H9 (cell line): Measurements from ENCODE around the gene ADAMTSL2. TPM values are rescaled to one million over a fixed set of nuclear protein-coding genes. Genes with fewer than 3 reads are reported as not detected.

ENCODE experiments used
- DNase-seq: peaks from one replicate; pipeline ENCODE4 v3.0.0-alpha.2; 2017
- H2AFZ ChIP-seq: one replicate; pipeline ENCODE4 v1.6.1; 2013; ENCODE audit warnings: mild to moderate bottlenecking, low read length, control low read depth, moderate library complexity
- H2AK5ac ChIP-seq: 2 replicates; pipeline ENCODE4 v1.6.1; 2013; ENCODE audit warnings: low read length, control low read depth, mixed read lengths; ENCODE audit not compliant: insufficient read length
- H2BK120ac ChIP-seq: one replicate; pipeline ENCODE4 v1.6.1; 2013; ENCODE audit warnings: low read depth, mild to moderate bottlenecking, low read length, control low read depth, inconsistent platforms; ENCODE audit not compliant: poor library complexity, severe bottlenecking
- H2BK12ac ChIP-seq: 2 replicates; pipeline ENCODE4 v1.6.1; 2013; ENCODE audit warnings: low read length, control low read depth, mixed read lengths, low read depth; ENCODE audit not compliant: insufficient read length
- H2BK15ac ChIP-seq: 2 replicates; pipeline ENCODE4 v1.6.1; 2013; ENCODE audit warnings: low read depth, low read length, control low read depth
- H2BK20ac ChIP-seq: one replicate; pipeline ENCODE4 v1.6.1; 2013; ENCODE audit warnings: low read depth, mild to moderate bottlenecking, low read length, control low read depth, inconsistent platforms; ENCODE audit not compliant: poor library complexity, severe bottlenecking
- H2BK5ac ChIP-seq: 2 replicates; pipeline ENCODE4 v1.6.1; 2013; ENCODE audit warnings: low read length, control low read depth, mixed read lengths; ENCODE audit not compliant: insufficient read length
- H3K14ac ChIP-seq: 2 replicates; pipeline ENCODE4 v1.6.1; 2013; ENCODE audit warnings: low read length, control low read depth; ENCODE audit not compliant: insufficient read depth
- H3K18ac ChIP-seq: 2 replicates; pipeline ENCODE4 v1.6.1; 2013; ENCODE audit warnings: low read depth, mild to moderate bottlenecking, mixed read lengths, low read length, control low read depth; ENCODE audit not compliant: insufficient read length
- H3K23ac ChIP-seq: 2 replicates; pipeline ENCODE4 v1.6.1; 2013; ENCODE audit warnings: low read length, control low read depth, mixed read lengths, low read depth; ENCODE audit not compliant: insufficient read length
- H3K23me2 ChIP-seq: 2 replicates; pipeline ENCODE4 v1.6.1; 2013; ENCODE audit warnings: low read depth, mild to moderate bottlenecking, mixed read lengths, low read length, control low read depth; ENCODE audit not compliant: insufficient read length, poor library complexity, severe bottlenecking
- H3K27ac ChIP-seq: 2 replicates; pipeline ENCODE4 v1.5.1; 2013; ENCODE audit warnings: low read length, control low read depth, mixed read lengths, low read depth; ENCODE audit not compliant: insufficient read length
- H3K27me3 ChIP-seq: 2 replicates; pipeline ENCODE4 v1.6.1; 2013; ENCODE audit warnings: low read length, control low read depth, inconsistent platforms; ENCODE audit not compliant: insufficient read depth
- H3K4ac ChIP-seq: 2 replicates; pipeline ENCODE4 v1.6.1; 2013; ENCODE audit warnings: low read depth, mild to moderate bottlenecking, control low read depth, inconsistent platforms, low read length, moderate library complexity
- H3K4me1 ChIP-seq: 2 replicates; pipeline ENCODE4 v1.6.1; 2013; ENCODE audit warnings: low read length, control low read depth, inconsistent platforms; ENCODE audit not compliant: insufficient read depth
- H3K4me2 ChIP-seq: 2 replicates; pipeline ENCODE4 v1.6.1; 2013; ENCODE audit warnings: low read length, control low read depth, mixed read lengths; ENCODE audit not compliant: insufficient read length, insufficient read depth
- H3K56ac ChIP-seq: 2 replicates; pipeline ENCODE4 v1.6.1; 2013; ENCODE audit warnings: low read depth, mild to moderate bottlenecking, mixed read lengths, low read length, control low read depth; ENCODE audit not compliant: insufficient read length
- H3K79me1 ChIP-seq: 2 replicates; pipeline ENCODE4 v1.6.1; 2013; ENCODE audit warnings: low read depth, mild to moderate bottlenecking, moderate library complexity, low read length, control low read depth, inconsistent platforms; ENCODE audit not compliant: insufficient read depth, poor library complexity, severe bottlenecking
- H3K79me2 ChIP-seq: 2 replicates; pipeline ENCODE4 v1.6.1; 2013; ENCODE audit warnings: low read length, control low read depth, inconsistent platforms; ENCODE audit not compliant: insufficient read depth
- H3K9ac ChIP-seq: 2 replicates; pipeline ENCODE4 v1.6.1; 2013; ENCODE audit warnings: low read length, control low read depth, mixed read lengths; ENCODE audit not compliant: insufficient read length; ENCODE audit errors: extremely low read depth
- H3K9me3 ChIP-seq: one replicate; pipeline ENCODE4 v1.6.1; 2013; ENCODE audit warnings: low read depth, low read length, inconsistent platforms; ENCODE audit not compliant: control insufficient read depth
- H3T11ph ChIP-seq: one replicate; pipeline ENCODE4 v1.6.1; 2013; ENCODE audit warnings: mild to moderate bottlenecking, low read length, control low read depth, inconsistent platforms
- H4K20me1 ChIP-seq: one replicate; pipeline ENCODE4 v1.6.1; 2013; ENCODE audit not compliant: control insufficient read depth, insufficient read length, insufficient read depth
- H4K5ac ChIP-seq: 2 replicates; pipeline ENCODE4 v1.6.1; 2013; ENCODE audit warnings: low read depth, mild to moderate bottlenecking, mixed read lengths, low read length, control low read depth; ENCODE audit not compliant: insufficient read length
- H4K8ac ChIP-seq: replicated peaks from 2 replicates; pipeline ENCODE4 v1.6.1; 2013; ENCODE audit warnings: low read length, control low read depth, mixed read lengths, low read depth; ENCODE audit not compliant: insufficient read length
- H4K91ac ChIP-seq: 2 replicates; pipeline ENCODE4 v1.6.1; 2013; ENCODE audit warnings: low read depth, mild to moderate bottlenecking, moderate library complexity, mixed read lengths, low read length, control low read depth; ENCODE audit not compliant: insufficient read length
- H3K27ac Mint-ChIP-seq, 3 experiments: 2 replicates in 2 of 3; 3 replicates in 1 of 3; pipeline ENCODE4 v1.8.0; 2020 to 2021; ENCODE audit warnings: mixed read lengths in 3 of 3, mild to moderate bottlenecking in 1 of 3, moderate library complexity in 1 of 3
- H3K27me3 Mint-ChIP-seq: 2 replicates; pipeline ENCODE4 v1.8.0; 2021; ENCODE audit warnings: low read depth, mild to moderate bottlenecking, moderate library complexity, mixed read lengths
- H3K36me3 Mint-ChIP-seq, 3 experiments: 2 replicates in 2 of 3; 3 replicates in 1 of 3; pipeline ENCODE4 v1.8.0; 2020 to 2021; ENCODE audit warnings: low read depth in 3 of 3, mixed read lengths in 3 of 3; ENCODE audit not compliant: insufficient read depth in 1 of 3
- H3K4me1 Mint-ChIP-seq, 2 experiments: 2 replicates each; pipeline ENCODE4 v1.8.0; 2020; ENCODE audit warnings: mixed read lengths in 2 of 2
- H3K4me3 Mint-ChIP-seq, 2 experiments: 2 replicates in 1 of 2; 3 replicates in 1 of 2; pipeline ENCODE4 v1.8.0; 2020 to 2021; ENCODE audit warnings: mild to moderate bottlenecking in 2 of 2, mixed read lengths in 2 of 2, moderate library complexity in 1 of 2
- H3K9me3 Mint-ChIP-seq, 2 experiments: 2 replicates in 1 of 2; 3 replicates in 1 of 2; pipeline ENCODE4 v1.8.0; 2020; ENCODE audit warnings: mild to moderate bottlenecking in 2 of 2, mixed read lengths in 2 of 2, moderate library complexity in 1 of 2
- CTCF ChIP-seq: fragments of 200-600 bp; sonication (generic); conservative IDR thresholded peaks from 3 replicates; pipeline ENCODE4 v1.8.0; 2021; ENCODE audit warnings: antibody characterized with exemption, mild to moderate bottlenecking
- WGBS: extraction: QIAGEN DNeasy Blood & Tissue Kit; methylation state at CpG from one replicate; pipeline ENCODE4 v1.1.7; 2013; ENCODE audit warnings: missing lambda C conversion rate, low lambda C conversion rate, mixed read lengths; ENCODE audit not compliant: insufficient read length; ENCODE audit errors: extremely low coverage; 5-methylcytosine and 5-hydroxymethylcytosine counted together
- total RNA-seq: library from RNA; stranded (reverse); gene quantifications from 2 replicates; pipeline ENCODE4 v1.2.1, GENCODE V29; 2021

Gene ADAMTSL2
- total RNA-seq, 1 experiment from 2014 or later: 0.61 TPM

GRCh38 chr9:133578524-133579441 lies 44.3 kb downstream of the ADAMTSL2 start:
- Histone ChIP-seq H3K23me2 (no peaks in the 10 kb centered on the region), H3K23ac (no peak overlapping the region), H3K4me2 (no peak overlapping the region), H3K4me1 (no peaks in the 10 kb centered on the region; the same call in 1 of the 2 replicates), H2BK120ac (no peak overlapping the region), H3K79me1 (no peaks in the 10 kb centered on the region), H3K27me3 (no peaks in the 10 kb centered on the region), H4K5ac (no peak overlapping the region), H2AFZ (no peak overlapping the region), H2AK5ac (no peak overlapping the region), H3T11ph (no peak overlapping the region), H2BK20ac (no peak overlapping the region), H3K14ac (no peak overlapping the region), H2BK12ac (no peak overlapping the region), H3K4ac (no peak overlapping the region), H3K9ac (no peak overlapping the region), H2BK15ac (no peak overlapping the region), H3K9me3 (no peaks in the 10 kb centered on the region), H3K79me2 (no peaks in the 10 kb centered on the region), H4K91ac (no peak overlapping the region), H2BK5ac (no peak overlapping the region), H4K8ac (no peak overlapping the region), H3K27ac (no peak overlapping the region), H3K56ac (no peak overlapping the region), H3K18ac (no peak overlapping the region), H4K20me1 (no peaks in the 10 kb centered on the region)
- no peak for TF ChIP-seq CTCF
- H3K9me3 Mint-ChIP-seq: no peaks in the 10 kb centered on the region
- H3K36me3 Mint-ChIP-seq: no peaks in the 10 kb centered on the region
- no CpG with 5 or more reads among the region's 41 CpGs for WGBS
- H3K4me3 Mint-ChIP-seq: no peak overlapping the region
- H3K27ac Mint-ChIP-seq: no peak overlapping the region
- no peak for DNase-seq
- H3K4me1 Mint-ChIP-seq: peaks cover 41 to 58% of the 10 kb centered on the region in 2 experiments
- peaks cover 5% of the 10 kb centered on the region for H3K27me3 Mint-ChIP-seq
